ENCODE data around the gene CAPN7.

Gene CAPN7

GRCh38 chr3:15291589-15292541 is 85.8 kb downstream of the CAPN7 start:
- TF ChIP-seq USF1 (IDR thresholded peaks at IDR 0.05), result no peak
- no peak for TF ChIP-seq REST (IDR thresholded peaks at IDR 0.05; ENCODE audit: low read depth)
- TF ChIP-seq YY1 (IDR thresholded peaks at IDR 0.05; ENCODE audit: low read depth), result no peak
- no peak for TF ChIP-seq EGR1 (IDR thresholded peaks at IDR 0.05)
- TF ChIP-seq CREB1 (IDR thresholded peaks at IDR 0.05; ENCODE audit: low read depth), result no peak
- TF ChIP-seq CEBPB (IDR thresholded peaks at IDR 0.05), result no peak
- no peak for TF ChIP-seq TCF12 (IDR thresholded peaks at IDR 0.05; ENCODE audit: low read depth)
- no peak for TF ChIP-seq TAF1 (IDR thresholded peaks at IDR 0.05; ENCODE audit: low read depth)
- TF ChIP-seq RAD21 (IDR thresholded peaks at IDR 0.05; ENCODE audit: low read depth), result no peak
- TF ChIP-seq ZBTB7A (IDR thresholded peaks at IDR 0.05; ENCODE audit: low read depth), result no peak
- no peak for TF ChIP-seq TEAD4 (IDR thresholded peaks at IDR 0.05)
- TF ChIP-seq EP300 (IDR thresholded peaks at IDR 0.05; ENCODE audit: borderline replicate concordance), result no peak
- TF ChIP-seq NFIC (IDR thresholded peaks at IDR 0.05), result no peak
- no peak for TF ChIP-seq FOXM1 (IDR thresholded peaks at IDR 0.05; ENCODE audit: borderline replicate concordance, low read depth)
- no peak for TF ChIP-seq MAX (IDR thresholded peaks at IDR 0.05)

GRCh38 chr3:15292765-15293522 is 86.9 kb downstream of the CAPN7 start:
- no peak for TF ChIP-seq TAF1 (IDR thresholded peaks at IDR 0.05; ENCODE audit: low read depth)
- no peak for TF ChIP-seq REST (IDR thresholded peaks at IDR 0.05; ENCODE audit: low read depth)
- TF ChIP-seq CREB1 (IDR thresholded peaks at IDR 0.05; ENCODE audit: low read depth), result no peak
- TF ChIP-seq CEBPB (IDR thresholded peaks at IDR 0.05), result no peak
- no peak for TF ChIP-seq RAD21 (IDR thresholded peaks at IDR 0.05; ENCODE audit: low read depth)
- TF ChIP-seq NFIC (IDR thresholded peaks at IDR 0.05), result no peak
- TF ChIP-seq MAX (IDR thresholded peaks at IDR 0.05), result no peak
- TF ChIP-seq YY1 (IDR thresholded peaks at IDR 0.05; ENCODE audit: low read depth), result no peak
- TF ChIP-seq EGR1 (IDR thresholded peaks at IDR 0.05), result no peak

GRCh38 chr3:15294929-15295328 is 88.9 kb downstream of the CAPN7 start:
- TF ChIP-seq TCF12 (IDR thresholded peaks at IDR 0.05; ENCODE audit: low read depth) (no peak), CEBPB (IDR thresholded peaks at IDR 0.05) (no peak), YY1 (IDR thresholded peaks at IDR 0.05; ENCODE audit: low read depth) (no peak), TAF1 (IDR thresholded peaks at IDR 0.05; ENCODE audit: low read depth) (no peak), TEAD4 (IDR thresholded peaks at IDR 0.05) (no peak), USF1 (IDR thresholded peaks at IDR 0.05) (no peak), CREB1 (IDR thresholded peaks at IDR 0.05; ENCODE audit: low read depth) (no peak), RAD21 (IDR thresholded peaks at IDR 0.05; ENCODE audit: low read depth) (no peak), MAX (IDR thresholded peaks at IDR 0.05) (no peak), NFIC (IDR thresholded peaks at IDR 0.05) (no peak), EGR1 (IDR thresholded peaks at IDR 0.05) (no peak), ZBTB7A (IDR thresholded peaks at IDR 0.05; ENCODE audit: low read depth) (no peak), EP300 (IDR thresholded peaks at IDR 0.05; ENCODE audit: borderline replicate concordance) (no peak), REST (IDR thresholded peaks at IDR 0.05; ENCODE audit: low read depth) (no peak), FOXM1 (IDR thresholded peaks at IDR 0.05; ENCODE audit: borderline replicate concordance, low read depth) (no peak)

Measured in Ishikawa (cell line).